Liver (tissue), 9 donors: Measurements from ENCODE around the gene CASTOR1. TPM values are rescaled to one million over a fixed set of nuclear protein-coding genes. Genes with fewer than 3 reads are reported as not detected.

Source experiments
- DNase-seq: peaks from one replicate; pipeline ENCODE4 v3.0.0-alpha.2; 2017; ENCODE audit warnings: low spot score
- H3K27ac ChIP-seq, 2 donors: one replicate each; pipeline ENCODE4 v1.7.0; 2013; ENCODE audit warnings: inconsistent platforms in 2 of 2, low read length in 2 of 2, control low read depth in 1 of 2, low read depth in 1 of 2, mild to moderate bottlenecking in 1 of 2
- H3K27me3 ChIP-seq, 4 donors: one replicate each; pipeline versions ENCODE4 v1.6.1 to v1.7.0; 2013; ENCODE audit warnings: low read length in 3 of 4, inconsistent platforms in 1 of 4, mild to moderate bottlenecking in 1 of 4, moderate library complexity in 1 of 4; ENCODE audit not compliant: control insufficient read depth in 4 of 4, insufficient read depth in 4 of 4
- H3K36me3 ChIP-seq, 4 donors: one replicate each; pipeline versions ENCODE4 v1.6.1 to v1.7.0; 2013; ENCODE audit warnings: low read length in 3 of 4, mild to moderate bottlenecking in 3 of 4, low read depth in 1 of 4, moderate library complexity in 1 of 4; ENCODE audit not compliant: control insufficient read depth in 4 of 4, insufficient read depth in 3 of 4
- H3K4me1 ChIP-seq, 4 donors: one replicate each; pipeline versions ENCODE4 v1.6.1 to v1.7.0; 2013; ENCODE audit warnings: low read length in 3 of 4, mild to moderate bottlenecking in 3 of 4, moderate library complexity in 1 of 4; ENCODE audit not compliant: control insufficient read depth in 4 of 4, insufficient read depth in 4 of 4
- H3K4me3 ChIP-seq, 3 donors: one replicate each; pipeline versions ENCODE4 v1.6.1 to v1.7.0; 2013; ENCODE audit warnings: low read length in 3 of 3, control low read depth in 1 of 3, low read depth in 1 of 3, mild to moderate bottlenecking in 1 of 3
- H3K9ac ChIP-seq, 2 donors: one replicate each; pipeline ENCODE4 v1.7.0; 2013; ENCODE audit warnings: low read length in 2 of 2, mild to moderate bottlenecking in 2 of 2, moderate library complexity in 2 of 2, control low read depth in 1 of 2, low read depth in 1 of 2
- H3K9me3 ChIP-seq, 4 donors: one replicate each; pipeline versions ENCODE4 v1.6.1 to v1.7.0; 2013; ENCODE audit warnings: low read length in 3 of 4; ENCODE audit not compliant: control insufficient read depth in 4 of 4
- ATF3 ChIP-seq: IDR thresholded peaks from 2 replicates; pipeline ENCODE4 v1.6.1; 2016; ENCODE audit warnings: antibody characterized with exemption
- EGR1 ChIP-seq, 2 donors: IDR thresholded peaks; 2 replicates each; pipeline ENCODE4 v1.6.1; 2016 to 2018; ENCODE audit warnings: antibody characterized with exemption in 2 of 2, low read depth in 2 of 2
- FOXA1 ChIP-seq: IDR thresholded peaks from 2 replicates; pipeline ENCODE4 v1.6.1; 2016; ENCODE audit warnings: antibody characterized with exemption
- FOXA2 ChIP-seq: IDR thresholded peaks from 2 replicates; pipeline ENCODE4 v1.6.1; 2016; ENCODE audit warnings: antibody characterized with exemption
- GABPA ChIP-seq, 2 donors: IDR thresholded peaks in 1 of 2; conservative IDR thresholded peaks in 1 of 2; 2 replicates each; pipeline ENCODE4 v1.6.1; 2016; ENCODE audit warnings: antibody characterized with exemption in 2 of 2, mild to moderate bottlenecking in 1 of 2, moderate library complexity in 1 of 2
- HNF4A ChIP-seq, 2 donors: conservative IDR thresholded peaks; 2 replicates each; pipeline ENCODE4 v1.6.1; 2016; ENCODE audit warnings: antibody characterized with exemption in 2 of 2, mild to moderate bottlenecking in 2 of 2
- HNF4G ChIP-seq: IDR thresholded peaks from 2 replicates; pipeline ENCODE4 v1.6.1; 2016; ENCODE audit warnings: antibody characterized with exemption
- JUND ChIP-seq, 2 donors: IDR thresholded peaks; 2 replicates each; pipeline ENCODE4 v1.6.1; 2016; ENCODE audit warnings: antibody characterized with exemption in 2 of 2
- MAX ChIP-seq: IDR thresholded peaks from 2 replicates; pipeline ENCODE4 v1.6.1; 2016; ENCODE audit warnings: antibody characterized with exemption
- NR2F2 ChIP-seq: IDR thresholded peaks from 2 replicates; pipeline ENCODE4 v1.6.1; 2016; ENCODE audit warnings: antibody characterized with exemption
- RAD21 ChIP-seq, 2 donors: IDR thresholded peaks; 2 replicates each; pipeline ENCODE4 v1.6.1; 2016; ENCODE audit warnings: antibody characterized with exemption in 2 of 2, mild to moderate bottlenecking in 2 of 2
- REST ChIP-seq: IDR thresholded peaks from 2 replicates; pipeline ENCODE4 v1.6.1; 2016; ENCODE audit warnings: antibody characterized with exemption, mild to moderate bottlenecking
- RXRA ChIP-seq, 2 donors: IDR thresholded peaks; 2 replicates each; pipeline ENCODE4 v1.6.1; 2017 to 2018; ENCODE audit warnings: antibody characterized with exemption in 2 of 2, mild to moderate bottlenecking in 1 of 2
- SP1 ChIP-seq: IDR thresholded peaks from 2 replicates; pipeline ENCODE4 v1.6.1; 2018; ENCODE audit warnings: antibody characterized with exemption, mild to moderate bottlenecking
- TAF1 ChIP-seq: conservative IDR thresholded peaks from 2 replicates; pipeline ENCODE4 v1.6.1; 2016; ENCODE audit warnings: antibody characterized with exemption, mild to moderate bottlenecking
- YY1 ChIP-seq: IDR thresholded peaks from 2 replicates; pipeline ENCODE4 v1.6.1; 2016; ENCODE audit warnings: antibody characterized with exemption, mild to moderate bottlenecking
- WGBS: extraction: QIAGEN DNeasy Blood & Tissue Kit; methylation state at CpG from one replicate; pipeline ENCODE4 v1.1.7; 2013; 5-methylcytosine and 5-hydroxymethylcytosine counted together
- polyA plus RNA-seq, 2 donors: library from polyadenylated mRNA; stranded (reverse) in 1 of 2; unstranded in 1 of 2; fragments of 200-250 nt in 1 of 2; fragments of >200 nt in 1 of 2; fragmentation: Nextera tagmentation in 1 of 2; extraction: Ambion mirVana in 1 of 2; gene quantifications; one replicate each; pipeline versions ENCODE4 v1.2.1 to v1.2.3, GENCODE V29; 2013 to 2015
- total RNA-seq, 2 donors: library from RNA; depleted of rRNA; stranded (reverse); fragments of >200 nt; gene quantifications; one replicate each; pipeline ENCODE4 v1.2.3, GENCODE V29; 2014
- TF ChIP-seq, protein P1 (sequence below): IDR thresholded peaks from 2 replicates; pipeline ENCODE4 v1.6.1; 2016; ENCODE audit warnings: antibody characterized with exemption
- TF ChIP-seq, protein P2 (sequence below): fragments of 150-350 bp; IDR thresholded peaks from 2 replicates; pipeline ENCODE4 v1.5.1; 2017; ENCODE audit warnings: improper control_type of control experiment, low read depth, low read length; ENCODE audit not compliant: missing input control
- donor health status: healthy.
- donor health status: healthy.
- donor health status: healthy.
- donor health status: healthy.
- donor health status: healthy.

CASTOR1 gene
- total and polyA plus RNA-seq, 4 donors, result 1.8 to 5.4 (median 2.4) TPM

DNA sequence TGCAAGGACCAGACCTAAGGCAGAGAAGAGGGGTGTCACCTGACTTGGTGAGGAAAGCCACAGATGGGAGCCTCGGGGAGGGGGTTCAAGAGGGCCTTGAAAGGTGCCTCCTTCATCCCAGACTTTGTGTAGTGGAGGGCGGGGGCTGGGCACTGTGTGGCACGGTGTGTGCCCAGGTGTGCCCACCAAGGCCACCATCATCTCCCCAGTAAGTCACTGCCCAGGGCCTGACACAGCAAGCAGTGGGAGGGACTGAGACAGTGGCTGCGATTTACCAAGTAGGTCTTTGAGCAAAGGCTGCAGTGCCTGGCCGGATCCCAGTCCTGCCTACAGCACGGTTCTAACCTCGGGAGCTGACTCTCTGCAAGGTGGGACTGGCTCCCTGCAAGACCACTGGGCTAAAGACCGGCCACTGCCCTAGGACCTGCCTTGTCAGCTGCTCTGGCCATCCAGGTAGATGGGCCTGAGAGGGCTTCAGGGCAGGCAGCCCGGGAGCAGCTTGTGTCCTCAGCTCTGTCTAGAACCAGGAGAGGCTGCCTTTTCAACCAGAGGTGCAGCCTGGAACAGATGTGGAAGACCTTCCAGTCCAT, 24.1 kb downstream of the CASTOR1 start:
- Histone ChIP-seq H3K36me3 (no peaks in the 10 kb centered on the region), H3K27me3 (no peaks in the 10 kb centered on the region), H3K9ac (peak overlapping the region in 1 of 2 donors; percentile 25), H3K9me3 (no peaks in the 10 kb centered on the region), H3K27ac (peak overlapping the region in 1 of 2 donors; percentile 80), H3K4me3 (no peak overlapping the region), H3K4me1 (peaks cover 0 to 4% (median 2%) of the 10 kb centered on the region in 4 donors)
- no peak for DNase-seq
- 92% methylated on average over 9 of the region's 9 CpGs for WGBS
- TF ChIP-seq FOXA2 (no peak), SP1 (no peak), FOXA1 (no peak), JUND (IDR thresholded peaks at IDR 0.05) (no peak), YY1 (no peak), HNF4A (conservative IDR thresholded peaks at IDR 0.05) (no peak), EGR1 (IDR thresholded peaks at IDR 0.05; ENCODE audit: low read depth in 2 of 2) (no peak), GABPA (IDR thresholded peaks at IDR 0.05 in 1 of 2, conservative IDR thresholded peaks at IDR 0.05 in 1 of 2) (no peak), HNF4G (no peak), MAX (no peak), RXRA (IDR thresholded peaks at IDR 0.05) (no peak), RAD21 (IDR thresholded peaks at IDR 0.05) (no peak), ATF3 (no peak), NR2F2 (no peak), REST (no peak), TAF1 (no peak)
- TF ChIP-seq, protein P1, sequence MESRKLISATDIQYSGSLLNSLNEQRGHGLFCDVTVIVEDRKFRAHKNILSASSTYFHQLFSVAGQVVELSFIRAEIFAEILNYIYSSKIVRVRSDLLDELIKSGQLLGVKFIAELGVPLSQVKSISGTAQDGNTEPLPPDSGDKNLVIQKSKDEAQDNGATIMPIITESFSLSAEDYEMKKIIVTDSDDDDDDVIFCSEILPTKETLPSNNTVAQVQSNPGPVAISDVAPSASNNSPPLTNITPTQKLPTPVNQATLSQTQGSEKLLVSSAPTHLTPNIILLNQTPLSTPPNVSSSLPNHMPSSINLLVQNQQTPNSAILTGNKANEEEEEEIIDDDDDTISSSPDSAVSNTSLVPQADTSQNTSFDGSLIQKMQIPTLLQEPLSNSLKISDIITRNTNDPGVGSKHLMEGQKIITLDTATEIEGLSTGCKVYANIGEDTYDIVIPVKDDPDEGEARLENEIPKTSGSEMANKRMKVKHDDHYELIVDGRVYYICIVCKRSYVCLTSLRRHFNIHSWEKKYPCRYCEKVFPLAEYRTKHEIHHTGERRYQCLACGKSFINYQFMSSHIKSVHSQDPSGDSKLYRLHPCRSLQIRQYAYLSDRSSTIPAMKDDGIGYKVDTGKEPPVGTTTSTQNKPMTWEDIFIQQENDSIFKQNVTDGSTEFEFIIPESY, result no peak
- TF ChIP-seq, protein P2, sequence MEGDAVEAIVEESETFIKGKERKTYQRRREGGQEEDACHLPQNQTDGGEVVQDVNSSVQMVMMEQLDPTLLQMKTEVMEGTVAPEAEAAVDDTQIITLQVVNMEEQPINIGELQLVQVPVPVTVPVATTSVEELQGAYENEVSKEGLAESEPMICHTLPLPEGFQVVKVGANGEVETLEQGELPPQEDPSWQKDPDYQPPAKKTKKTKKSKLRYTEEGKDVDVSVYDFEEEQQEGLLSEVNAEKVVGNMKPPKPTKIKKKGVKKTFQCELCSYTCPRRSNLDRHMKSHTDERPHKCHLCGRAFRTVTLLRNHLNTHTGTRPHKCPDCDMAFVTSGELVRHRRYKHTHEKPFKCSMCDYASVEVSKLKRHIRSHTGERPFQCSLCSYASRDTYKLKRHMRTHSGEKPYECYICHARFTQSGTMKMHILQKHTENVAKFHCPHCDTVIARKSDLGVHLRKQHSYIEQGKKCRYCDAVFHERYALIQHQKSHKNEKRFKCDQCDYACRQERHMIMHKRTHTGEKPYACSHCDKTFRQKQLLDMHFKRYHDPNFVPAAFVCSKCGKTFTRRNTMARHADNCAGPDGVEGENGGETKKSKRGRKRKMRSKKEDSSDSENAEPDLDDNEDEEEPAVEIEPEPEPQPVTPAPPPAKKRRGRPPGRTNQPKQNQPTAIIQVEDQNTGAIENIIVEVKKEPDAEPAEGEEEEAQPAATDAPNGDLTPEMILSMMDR, result no peak
